Measurements from ENCODE around the gene CDKAL1. TPM values are rescaled to one million over a fixed set of nuclear protein-coding genes. Genes with fewer than 3 reads are reported as not detected.
A peak's percentile ranks its signal among the peaks of the same experiment; 100 is the strongest.

Gene CDKAL1
- total RNA-seq, 1 donor from 2014 or later: 34.3 TPM

DNA sequence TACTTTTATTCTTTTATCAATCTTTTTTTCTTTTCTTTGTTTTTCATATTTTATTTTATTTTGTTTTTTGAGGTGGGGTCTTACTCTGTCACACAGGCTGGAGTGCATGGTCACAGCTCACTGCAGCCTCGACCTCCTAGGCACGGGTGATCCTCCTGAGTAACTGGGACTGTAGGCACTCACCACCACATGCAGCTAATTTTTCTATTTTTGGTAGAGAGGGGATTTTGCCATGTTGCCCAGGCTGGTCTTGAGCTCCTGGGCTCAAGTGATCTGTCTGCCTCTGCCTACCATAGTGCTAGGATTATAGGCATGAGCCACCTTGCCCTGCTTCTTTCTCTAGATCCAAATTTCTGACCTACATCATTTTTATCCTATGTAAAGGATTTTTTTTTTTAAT lies 153.2 kb downstream of the CDKAL1 start:
- Mint-ChIP-seq H3K4me3 (ENCODE audit: low read depth) (no peak overlapping the region), H3K27me3 (no peaks in the 10 kb centered on the region), H3K9me3 (ENCODE audit: low read depth) (peaks cover 6% of the 10 kb centered on the region), H3K36me3 (ENCODE audit: insufficient read depth) (peaks cover 7% of the 10 kb centered on the region), H3K27ac (no peak overlapping the region), H3K4me1 (ENCODE audit: low read depth) (peaks cover 31% of the 10 kb centered on the region)
- DNase-seq (ENCODE audit: low spot score, unreplicated experiment): no peak
- TF ChIP-seq, protein P1, sequence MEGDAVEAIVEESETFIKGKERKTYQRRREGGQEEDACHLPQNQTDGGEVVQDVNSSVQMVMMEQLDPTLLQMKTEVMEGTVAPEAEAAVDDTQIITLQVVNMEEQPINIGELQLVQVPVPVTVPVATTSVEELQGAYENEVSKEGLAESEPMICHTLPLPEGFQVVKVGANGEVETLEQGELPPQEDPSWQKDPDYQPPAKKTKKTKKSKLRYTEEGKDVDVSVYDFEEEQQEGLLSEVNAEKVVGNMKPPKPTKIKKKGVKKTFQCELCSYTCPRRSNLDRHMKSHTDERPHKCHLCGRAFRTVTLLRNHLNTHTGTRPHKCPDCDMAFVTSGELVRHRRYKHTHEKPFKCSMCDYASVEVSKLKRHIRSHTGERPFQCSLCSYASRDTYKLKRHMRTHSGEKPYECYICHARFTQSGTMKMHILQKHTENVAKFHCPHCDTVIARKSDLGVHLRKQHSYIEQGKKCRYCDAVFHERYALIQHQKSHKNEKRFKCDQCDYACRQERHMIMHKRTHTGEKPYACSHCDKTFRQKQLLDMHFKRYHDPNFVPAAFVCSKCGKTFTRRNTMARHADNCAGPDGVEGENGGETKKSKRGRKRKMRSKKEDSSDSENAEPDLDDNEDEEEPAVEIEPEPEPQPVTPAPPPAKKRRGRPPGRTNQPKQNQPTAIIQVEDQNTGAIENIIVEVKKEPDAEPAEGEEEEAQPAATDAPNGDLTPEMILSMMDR (IDR thresholded peaks at IDR 0.05; ENCODE audit: unreplicated experiment): no peak

DNA sequence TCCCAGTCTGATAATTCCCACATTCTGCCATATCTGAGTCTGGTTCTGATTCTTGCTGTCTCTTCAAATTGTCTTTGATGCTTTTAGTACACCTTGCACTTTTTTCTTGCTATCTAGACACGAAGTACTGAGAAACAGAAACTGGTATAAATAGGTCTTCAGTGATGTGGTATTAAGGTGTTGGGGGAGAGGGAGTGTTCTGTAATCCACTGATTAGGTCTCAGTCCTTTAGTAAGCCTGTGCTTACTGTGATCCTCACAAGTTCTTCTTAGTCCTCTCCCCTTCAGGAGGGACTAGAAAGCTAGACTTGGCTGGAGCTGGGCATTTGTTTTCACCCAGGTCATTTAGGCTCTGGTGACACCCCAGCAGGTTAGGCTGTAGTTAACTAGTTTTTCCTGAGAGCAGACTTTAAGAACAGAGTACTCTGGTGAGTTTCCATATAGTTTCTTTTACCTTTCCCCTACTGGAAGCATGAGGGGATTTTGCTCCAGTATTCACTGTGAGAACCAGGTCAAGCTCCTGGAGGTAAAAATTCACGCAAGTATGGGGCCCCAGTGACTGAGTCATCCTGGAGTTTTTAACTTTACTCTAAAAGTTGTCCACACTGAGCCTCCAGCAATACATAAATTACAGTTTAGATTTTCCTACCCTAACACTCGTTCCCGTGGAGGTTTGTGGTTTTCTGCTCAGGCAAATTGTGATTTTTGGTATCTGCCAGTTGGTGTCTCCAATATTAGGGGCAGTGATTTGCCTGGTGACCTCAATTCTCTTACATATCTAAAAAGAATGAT lies 154.6 kb downstream of the CDKAL1 start:
- TF ChIP-seq, protein P1 (IDR thresholded peaks at IDR 0.05; ENCODE audit: unreplicated experiment): no peak
- Mint-ChIP-seq H3K4me3 (ENCODE audit: low read depth) (peak overlapping the region; percentile 50), H3K4me1 (ENCODE audit: low read depth) (peaks cover 28% of the 10 kb centered on the region), H3K36me3 (ENCODE audit: insufficient read depth) (peaks cover 7% of the 10 kb centered on the region), H3K27ac (peak overlapping the region; percentile 34), H3K9me3 (ENCODE audit: low read depth) (peaks cover 6% of the 10 kb centered on the region), H3K27me3 (no peaks in the 10 kb centered on the region)
- no peak for DNase-seq (ENCODE audit: low spot score, unreplicated experiment)

DNA sequence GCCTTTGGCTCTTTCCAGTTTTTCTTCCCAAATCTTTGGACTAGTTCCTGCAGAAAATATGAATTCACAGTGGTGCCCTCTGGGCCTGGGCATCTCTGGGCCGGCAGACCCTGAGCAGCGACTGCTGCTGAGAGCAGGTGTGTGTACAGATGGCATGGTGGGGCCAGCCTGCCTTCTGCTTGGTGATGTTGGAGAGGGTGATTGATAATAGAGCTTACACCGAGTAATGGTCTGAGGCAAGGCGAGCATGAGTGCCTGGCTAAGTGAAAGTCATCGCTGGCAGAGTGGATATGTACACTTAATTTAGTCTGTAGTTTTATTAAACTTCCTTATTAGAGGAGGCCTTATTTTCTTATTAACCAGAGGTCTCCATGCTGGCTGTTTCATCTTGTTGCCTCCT lies 156.9 kb downstream of the CDKAL1 start:
- Mint-ChIP-seq H3K9me3 (ENCODE audit: low read depth) (no peaks in the 10 kb centered on the region), H3K27ac (peak overlapping the region; percentile 91), H3K4me3 (ENCODE audit: low read depth) (no peak overlapping the region), H3K36me3 (ENCODE audit: insufficient read depth) (peaks cover 2% of the 10 kb centered on the region), H3K27me3 (no peaks in the 10 kb centered on the region), H3K4me1 (ENCODE audit: low read depth) (peaks cover 25% of the 10 kb centered on the region)
- TF ChIP-seq, protein P1 (IDR thresholded peaks at IDR 0.05; ENCODE audit: unreplicated experiment): no peak
- DNase-seq (ENCODE audit: low spot score, unreplicated experiment): no peak

DNA sequence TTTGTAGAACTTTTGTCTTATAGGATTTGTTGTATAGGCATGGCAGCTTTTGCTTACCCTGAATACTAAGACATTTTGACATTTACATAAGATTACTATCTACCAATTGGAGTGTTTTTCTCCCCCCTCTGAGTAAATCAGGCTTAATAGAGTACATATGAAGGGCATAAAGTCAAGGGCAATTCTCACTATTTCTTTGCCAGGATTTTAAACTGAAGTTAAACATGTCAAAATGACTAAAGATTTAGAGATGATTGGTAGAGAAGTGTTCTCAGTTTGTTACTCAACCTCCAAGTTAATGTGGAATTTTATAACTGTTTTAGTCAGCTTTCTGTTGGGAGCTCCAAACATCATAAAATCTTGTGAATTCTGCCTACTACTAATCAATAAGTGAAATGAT lies 157.8 kb downstream of the CDKAL1 start:
- DNase-seq (ENCODE audit: low spot score, unreplicated experiment): no peak
- Mint-ChIP-seq H3K4me3 (ENCODE audit: low read depth) (no peak overlapping the region), H3K36me3 (ENCODE audit: insufficient read depth) (peaks cover 2% of the 10 kb centered on the region), H3K27me3 (no peaks in the 10 kb centered on the region), H3K9me3 (ENCODE audit: low read depth) (no peaks in the 10 kb centered on the region), H3K27ac (peak overlapping the region; percentile 72), H3K4me1 (ENCODE audit: low read depth) (peaks cover 23% of the 10 kb centered on the region)
- TF ChIP-seq, protein P1 (IDR thresholded peaks at IDR 0.05; ENCODE audit: unreplicated experiment): no peak

DNA sequence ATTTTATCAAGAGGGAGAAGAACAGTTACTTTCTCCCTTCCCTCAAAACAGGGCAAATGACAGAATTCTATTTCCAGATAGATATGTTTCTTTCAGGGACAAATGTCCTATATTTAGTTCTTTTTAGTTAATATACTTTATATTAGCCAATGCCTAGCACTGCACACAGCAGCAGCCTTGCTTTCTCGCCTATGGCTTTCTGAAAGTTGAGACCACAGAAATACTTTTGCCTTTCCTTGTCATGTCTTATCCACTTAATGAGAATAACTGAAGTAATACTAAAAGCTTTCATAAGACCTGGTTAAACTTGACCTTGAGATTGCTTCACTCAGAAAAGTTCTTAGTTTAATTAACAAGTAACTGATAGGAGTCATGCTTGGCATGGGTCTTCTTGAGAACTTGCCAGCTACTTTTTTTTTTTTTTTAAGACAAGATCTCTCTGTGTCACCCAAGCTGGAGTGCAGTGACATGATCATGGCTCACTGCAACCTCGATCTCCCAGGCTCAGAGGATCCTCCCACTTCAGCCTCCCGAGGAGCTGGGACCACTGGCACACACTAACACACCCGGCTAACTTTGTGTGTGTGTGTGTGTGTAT lies 159.3 kb downstream of the CDKAL1 start:
- Mint-ChIP-seq H3K9me3 (ENCODE audit: low read depth) (no peaks in the 10 kb centered on the region), H3K36me3 (ENCODE audit: insufficient read depth) (no peaks in the 10 kb centered on the region), H3K27ac (no peak overlapping the region), H3K4me1 (ENCODE audit: low read depth) (peaks cover 20% of the 10 kb centered on the region), H3K4me3 (ENCODE audit: low read depth) (no peak overlapping the region), H3K27me3 (no peaks in the 10 kb centered on the region)
- TF ChIP-seq, protein P1 (IDR thresholded peaks at IDR 0.05; ENCODE audit: unreplicated experiment): no peak
- no peak for DNase-seq (ENCODE audit: low spot score, unreplicated experiment)

Measured in progenitor cell of endocrine pancreas (in vitro differentiated cells).